A549 (cell line): ENCODE results near the gene NR3C2. TPM values are rescaled to one million over a fixed set of nuclear protein-coding genes. Genes with fewer than 3 reads are reported as not detected.

Source experiments
- ATAC-seq, 2 experiments: fragments of 200-7000 bp in 1 of 2; fragments of >200 bp in 1 of 2; cut with Nextera tagmentation in 1 of 2; cut with Tn5 transposase in 1 of 2; 3 replicates each; pipeline versions ENCODE4 v1.8.0 to v1.9.1; 2018 to 2020; ENCODE audit warnings: mild to moderate bottlenecking in 1 of 2, moderate library complexity in 1 of 2
- CTCF ChIA-PET: fragments of 300-600 bp; sonication (Branson Sonifier 250); formaldehyde crosslinking; extraction: SDS; loops from one replicate; lab custom pipeline; 2021; ENCODE audit warnings: antibody characterized with exemption, inconsistent platforms; lab: Yijun Ruan, JAX
- POLR2A ChIA-PET: fragments of 350-600 bp; formaldehyde crosslinking; extraction: SDS; loops from one replicate; lab custom pipeline; 2021; ENCODE audit warnings: antibody characterized with exemption, inconsistent platforms; lab: Yijun Ruan, JAX
- DNase-seq, 2 experiments: peaks; one replicate each; pipeline versions ENCODE4 v3.0.0 to v3.0.0-alpha.2; 2011 to 2016; ENCODE audit warnings: low read depth in 1 of 2, low spot score in 1 of 2
- FAIRE-seq: peaks from 2 replicates; lab custom pipeline; 2011; peaks lifted over from hg19 to GRCh38; lab: Jason Lieb, UNC
- H3K27ac ChIP-seq, 2 experiments: fragments of >200 bp; sonication (Bioruptor Twin); formaldehyde crosslinking; 3 replicates each; pipeline ENCODE4 v1.5.1; 2016 to 2017
- H3K4me1 ChIP-seq: fragments of >200 bp; sonication (Bioruptor Twin); formaldehyde crosslinking; 3 replicates; pipeline ENCODE4 v1.6.1; 2016
- H3K4me2 ChIP-seq: fragments of >200 bp; sonication (Bioruptor Twin); formaldehyde crosslinking; 3 replicates; pipeline ENCODE4 v1.6.1; 2016
- H3K4me3 ChIP-seq: fragments of >200 bp; sonication (Bioruptor Twin); formaldehyde crosslinking; 3 replicates; pipeline ENCODE4 v1.5.1; 2016
- H3K9me3 ChIP-seq: fragments of >200 bp; sonication (Bioruptor Twin); formaldehyde crosslinking; 3 replicates; pipeline ENCODE4 v1.6.1; 2016
- BHLHE40 ChIP-seq: IDR thresholded peaks from 2 replicates; pipeline ENCODE4 v1.6.1; 2012; ENCODE audit warnings: low read depth, low read length, inconsistent platforms
- CBX2 ChIP-seq: fragments of 200-600 bp; sonication (generic); IDR thresholded peaks from 2 replicates; pipeline ENCODE4 v1.6.1; 2016; ENCODE audit warnings: low read depth, mild to moderate bottlenecking, borderline replicate concordance
- CHD2 ChIP-seq: fragments of 150-350 bp; IDR thresholded peaks from 2 replicates; pipeline ENCODE4 v1.6.1; 2014; ENCODE audit warnings: low read length; ENCODE audit not compliant: partially characterized antibody
- CHD4 ChIP-seq: fragments of 200-600 bp; sonication (generic); IDR thresholded peaks from 2 replicates; pipeline ENCODE4 v1.6.1; 2016; ENCODE audit warnings: antibody characterized with exemption, mild to moderate bottlenecking, borderline replicate concordance
- E2F6 ChIP-seq: IDR thresholded peaks from 2 replicates; pipeline ENCODE4 v1.6.1; 2012; ENCODE audit warnings: low read depth, borderline replicate concordance
- ESRRA ChIP-seq: fragments of 150-350 bp; IDR thresholded peaks from 2 replicates; pipeline ENCODE4 v1.6.1; 2014; ENCODE audit warnings: mild to moderate bottlenecking, low read length, borderline replicate concordance
- FOXS1 ChIP-seq: fragments of 250-450 bp; sonication (Bioruptor Pico); IDR thresholded peaks from 2 replicates; pipeline ENCODE4 v1.5.0; 2020; ENCODE audit warnings: mild to moderate bottlenecking, moderate library complexity
- HES2 ChIP-seq: fragments of >200 bp; sonication (Bioruptor Twin); formaldehyde crosslinking; IDR thresholded peaks from 2 replicates; pipeline ENCODE4 v1.6.1; 2016
- HEYL ChIP-seq: fragments of 250-450 bp; sonication (Bioruptor Pico); IDR thresholded peaks from 2 replicates; pipeline ENCODE4 v1.8.0; 2021; ENCODE audit warnings: mild to moderate bottlenecking, moderate library complexity
- KDM1A ChIP-seq: fragments of 200-600 bp; sonication (generic); IDR thresholded peaks from 2 replicates; pipeline ENCODE4 v1.6.1; 2016; ENCODE audit warnings: low read depth, mild to moderate bottlenecking
- MAX ChIP-seq: IDR thresholded peaks from 2 replicates; pipeline ENCODE4 v1.6.1; 2012
- MAZ ChIP-seq: fragments of 150-350 bp; IDR thresholded peaks from 2 replicates; pipeline ENCODE4 v1.6.1; 2014; ENCODE audit warnings: antibody characterized with exemption, low read depth, low read length, borderline replicate concordance
- MYC ChIP-seq: IDR thresholded peaks from 2 replicates; pipeline ENCODE4 v1.6.1; 2012; ENCODE audit warnings: mild to moderate bottlenecking, inconsistent platforms, low read length, improper control_type of control experiment, borderline replicate concordance
- NFE2L2 ChIP-seq: fragments of 150-350 bp; conservative IDR thresholded peaks from 2 replicates; pipeline ENCODE4 v1.6.1; 2014; ENCODE audit warnings: low read length
- NPAS2 ChIP-seq: fragments of 250-450 bp; sonication (Bioruptor Pico); IDR thresholded peaks from 2 replicates; pipeline ENCODE4 v1.8.0; 2022; ENCODE audit warnings: mild to moderate bottlenecking, moderate library complexity, borderline replicate concordance
- PBX3 ChIP-seq: IDR thresholded peaks from 2 replicates; pipeline ENCODE4 v1.6.1; 2012
- PHF8 ChIP-seq: fragments of 200-600 bp; sonication (generic); IDR thresholded peaks from 2 replicates; pipeline ENCODE4 v1.6.1; 2016; ENCODE audit warnings: low read depth, mild to moderate bottlenecking, antibody characterized with exemption, moderate library complexity, borderline replicate concordance
- POLR2A ChIP-seq: IDR thresholded peaks from 2 replicates; pipeline ENCODE4 v1.6.1; 2012; ENCODE audit warnings: mild to moderate bottlenecking, low read length
- RAD21 ChIP-seq, 2 experiments: fragments of >200 bp in 1 of 2; sonication (Bioruptor Twin) in 1 of 2; formaldehyde crosslinking in 1 of 2; IDR thresholded peaks in 1 of 2; conservative IDR thresholded peaks in 1 of 2; 2 replicates in 1 of 2; 3 replicates in 1 of 2; pipeline ENCODE4 v1.6.1; 2012 to 2018; ENCODE audit warnings: inconsistent platforms in 1 of 2
- SMC3 ChIP-seq: fragments of >200 bp; sonication (Bioruptor Twin); formaldehyde crosslinking; IDR thresholded peaks from 3 replicates; pipeline ENCODE4 v1.6.1; 2018; ENCODE audit warnings: inconsistent platforms
- TFCP2L1 ChIP-seq: fragments of 250-450 bp; sonication (Bioruptor Pico); IDR thresholded peaks from 2 replicates; pipeline ENCODE4 v1.5.0; 2021; ENCODE audit warnings: mild to moderate bottlenecking
- TP53 ChIP-seq: fragments of 250-450 bp; sonication (Bioruptor Pico); IDR thresholded peaks from 2 replicates; pipeline ENCODE4 v1.5.0; 2021; ENCODE audit warnings: mild to moderate bottlenecking, moderate library complexity
- USF2 ChIP-seq: fragments of 450-650 bp; IDR thresholded peaks from 2 replicates; pipeline ENCODE4 v1.6.1; 2014; ENCODE audit warnings: antibody characterized with exemption
- ZFP36 ChIP-seq: fragments of 450-650 bp; IDR thresholded peaks from 2 replicates; pipeline ENCODE4 v1.6.1; 2014; ENCODE audit warnings: borderline replicate concordance; ENCODE audit not compliant: partially characterized antibody
- ZSCAN20 ChIP-seq: fragments of 250-450 bp; sonication (Bioruptor Pico); IDR thresholded peaks from 2 replicates; pipeline ENCODE4 v1.8.0; 2022; ENCODE audit warnings: mild to moderate bottlenecking, moderate library complexity
- WGBS: methylation state at CpG from one replicate; pipeline ENCODE4 v1.1.6; 2017; ENCODE audit errors: missing lambda C conversion rate; 5-methylcytosine and 5-hydroxymethylcytosine counted together
- polyA plus RNA-seq, 4 experiments: library from polyadenylated mRNA; depleted of rRNA in 3 of 4; stranded (reverse); fragments of >200 nt; fragmentation: RNase III in 1 of 4; extraction: RNeasy Plus Mini Kit Qiagen cat#74134 plus additional on column Dnase treatment in 1 of 4; gene quantifications; 2 replicates in 3 of 4; 3 replicates in 1 of 4; pipeline ENCODE4 v1.2.3, GENCODE V29; 2011 to 2017

Gene NR3C2
- polyA plus RNA-seq, 2 of the 4 experiments (the other 2 are of a cell fraction), result 0.01 to 0.03 TPM

GRCh38 chr4:148341980-148342800 is 100.0 kb downstream of the NR3C2 start:
- no peak overlapping the region for H3K4me2 ChIP-seq
- H3K4me3 ChIP-seq, result no peak overlapping the region
- ChIA-PET CTCF (no interaction called here), POLR2A (no interaction called here)
- no peaks in the 10 kb centered on the region for H3K9me3 ChIP-seq
- H3K27ac ChIP-seq, result no peak overlapping the region
- TF ChIP-seq RAD21 (conservative IDR thresholded peaks at IDR 0.05 in 1 of 2, IDR thresholded peaks at IDR 0.05 in 1 of 2) (no peak), CHD4 (no peak), POLR2A (no peak), BHLHE40 (no peak), ESRRA (no peak), HES2 (no peak), PHF8 (no peak), ZFP36 (no peak), MAZ (no peak), CHD2 (no peak), NPAS2 (no peak), TFCP2L1 (CRISPR knock-in tag) (no peak), NFE2L2 (no peak)
- no peak for DNase-seq
- no peaks in the 10 kb centered on the region for H3K4me1 ChIP-seq
- no peak for ATAC-seq
- no peak for FAIRE-seq
- 60% methylated on average over 13 of the region's 13 CpGs for WGBS

- POLR2A ChIA-PET, result no interaction called here
- H3K9me3 ChIP-seq, result no peaks in the 10 kb centered on the region
- H3K4me1 ChIP-seq, result no peaks in the 10 kb centered on the region
- no peak overlapping the region for H3K4me2 ChIP-seq
- DNase-seq, result no peak
- CTCF ChIA-PET, result no interaction called here
- TF ChIP-seq FOXS1 (CRISPR knock-in tag) (no peak), HEYL (CRISPR knock-in tag) (no peak), ZFP36 (no peak), MAX (no peak), MYC (no peak), TP53 (no peak), NFE2L2 (no peak), PBX3 (no peak), E2F6 (no peak), CBX2 (no peak), USF2 (no peak), ZSCAN20 (no peak), SMC3 (no peak), KDM1A (no peak)
- TF ChIP-seq, all 56 proteins: peak for 0
- no peak overlapping the region for H3K27ac ChIP-seq
- WGBS, result 59% methylated on average over 4 of the region's 4 CpGs
- H3K4me3 ChIP-seq, result no peak overlapping the region
- FAIRE-seq, result no peak
- ATAC-seq, result no peak
Observed at GRCh38 chr4:148335133-148335532, 107.1 kb downstream of the NR3C2 start.
